ENCODE data around the gene CDC45.
"Not testable (repeated sequence)": the region's sequence is repeated elsewhere in the genome, so short reads cannot be mapped to it uniquely, and the experiment has no call there.

CDC45 gene

DNA sequence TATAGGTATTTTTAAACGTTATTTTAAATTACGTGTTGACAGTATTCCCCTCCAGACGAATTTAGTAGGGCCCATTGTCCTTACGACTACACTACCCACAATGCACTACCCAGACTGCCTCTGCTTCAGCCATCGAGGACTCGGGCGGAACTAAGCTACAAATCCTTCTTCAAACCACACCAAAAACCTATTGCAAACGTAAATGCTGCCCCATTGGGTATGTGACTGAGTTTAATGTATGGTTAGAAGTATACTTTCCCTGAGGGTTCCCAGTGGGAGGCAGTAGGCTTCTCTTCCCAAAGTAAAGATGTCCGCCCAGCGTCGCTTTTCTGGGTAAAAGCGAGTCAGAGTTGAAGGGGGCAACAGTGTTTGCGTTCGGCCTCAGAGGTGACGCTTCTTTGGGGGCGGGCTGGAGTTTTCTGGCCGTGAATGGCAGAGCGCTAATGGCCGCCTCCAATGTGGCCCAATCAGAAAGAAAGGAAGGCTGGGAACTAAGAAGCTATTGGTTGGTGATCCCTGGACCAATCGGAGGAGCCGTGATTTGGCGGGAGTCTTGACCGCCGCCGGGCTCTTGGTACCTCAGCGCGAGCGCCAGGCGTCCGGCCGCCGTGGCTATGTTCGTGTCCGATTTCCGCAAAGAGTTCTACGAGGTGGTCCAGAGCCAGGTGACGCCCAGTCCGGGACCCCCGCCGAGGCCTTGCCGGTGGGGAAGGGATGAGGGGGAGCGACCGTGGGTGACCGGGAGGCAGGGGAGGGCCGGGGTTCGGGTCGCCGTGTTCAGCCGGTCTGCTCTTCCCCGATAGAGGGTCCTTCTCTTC is at the start of gene CDC45:
Gene CDC45 (plus strand): TSS at position 566 of the 818 bp plus-strand sequence. CDS start 49 bp downstream, at position 615.
- DNase-seq: peak; percentile 98

GRCh38 chr22:19429950-19430889 is 49.5 kb upstream of the CDC45 start:
- no peak for DNase-seq

- peak; percentile 47 for DNase-seq
These were observed 48.7 kb upstream of the CDC45 start for GRCh38 chr22:19430890-19431541.

DNA sequence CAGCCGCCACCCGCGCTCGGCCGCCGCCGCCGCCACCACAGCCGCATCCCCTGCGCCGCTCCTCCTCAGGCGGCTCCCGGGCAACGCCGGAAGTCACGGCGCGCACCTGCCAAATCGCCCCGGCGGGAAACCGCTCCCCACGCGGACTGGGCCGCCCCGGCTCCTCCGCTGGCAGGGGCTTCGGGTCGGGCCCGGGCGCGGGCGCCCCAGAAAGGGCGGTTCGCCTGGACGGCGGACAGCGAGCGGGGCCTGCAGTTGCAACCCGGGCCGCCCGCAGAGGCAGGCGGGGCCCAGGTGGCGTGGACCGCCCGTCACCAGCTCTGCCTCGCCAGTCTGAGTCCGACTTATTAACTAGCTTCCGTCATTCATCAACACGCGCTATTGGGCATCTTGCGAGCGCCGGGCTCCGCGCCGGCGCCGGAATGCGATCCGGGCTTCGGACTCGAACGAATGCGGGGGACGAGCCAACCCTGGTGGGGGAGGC is 48.0 kb upstream of the CDC45 start, which contains the start of gene HIRA:
Gene HIRA (minus strand): TSS at position 85 of the 484 bp plus-strand sequence. CDS start 257 bp downstream, outside the sequence.
- peak; percentile 88 for DNase-seq

DNA sequence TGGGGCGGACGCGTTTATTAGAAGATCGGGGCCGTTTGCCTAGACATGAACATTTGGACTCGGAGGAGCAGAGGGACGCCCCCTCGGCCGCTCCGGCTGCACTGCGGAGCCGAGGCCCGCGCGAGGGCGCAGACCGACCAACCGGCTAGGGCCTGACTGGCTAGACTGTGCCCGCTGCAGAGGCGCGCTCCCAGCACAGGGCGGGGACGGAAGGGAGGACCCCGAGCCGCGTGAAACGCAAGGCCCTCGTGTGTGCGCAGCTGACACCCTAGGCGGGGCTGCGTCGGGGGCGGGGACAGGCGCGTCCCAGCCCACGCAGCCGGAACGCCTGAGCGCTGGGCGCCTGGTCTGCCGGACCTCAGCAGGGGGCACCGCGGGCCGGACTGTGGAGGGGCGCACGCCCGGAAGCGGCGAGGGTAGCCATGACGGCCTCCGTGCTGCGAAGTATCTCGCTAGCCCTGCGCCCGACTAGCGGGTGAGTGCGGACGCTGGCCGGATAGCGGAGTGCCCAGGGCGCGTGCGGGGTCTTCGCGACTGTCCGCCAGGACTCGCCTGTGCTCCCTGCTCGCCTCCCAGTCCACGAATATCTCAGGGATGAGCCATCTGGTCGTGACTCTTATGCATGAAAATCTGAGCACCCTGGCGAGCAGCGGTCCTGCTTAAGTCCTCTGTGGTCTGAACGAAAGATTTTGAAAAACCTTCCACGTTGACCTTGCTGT is 47.4 kb upstream of the CDC45 start, which contains the start of gene MRPL40:
Gene MRPL40 (plus strand): TSS at position 413 of the 719 bp plus-strand sequence. CDS start 10 bp downstream, at position 423.
- peak; percentile 96 for DNase-seq

GRCh38 chr22:19434401-19434800 is 45.3 kb upstream of the CDC45 start:
- DNase-seq: no peak

GRCh38 chr22:19434829-19435580 is 44.7 kb upstream of the CDC45 start:
- no peak for DNase-seq

GRCh38 chr22:19436444-19437161 is 43.1 kb upstream of the CDC45 start:
- DNase-seq: not testable (repeated sequence)

DNA sequence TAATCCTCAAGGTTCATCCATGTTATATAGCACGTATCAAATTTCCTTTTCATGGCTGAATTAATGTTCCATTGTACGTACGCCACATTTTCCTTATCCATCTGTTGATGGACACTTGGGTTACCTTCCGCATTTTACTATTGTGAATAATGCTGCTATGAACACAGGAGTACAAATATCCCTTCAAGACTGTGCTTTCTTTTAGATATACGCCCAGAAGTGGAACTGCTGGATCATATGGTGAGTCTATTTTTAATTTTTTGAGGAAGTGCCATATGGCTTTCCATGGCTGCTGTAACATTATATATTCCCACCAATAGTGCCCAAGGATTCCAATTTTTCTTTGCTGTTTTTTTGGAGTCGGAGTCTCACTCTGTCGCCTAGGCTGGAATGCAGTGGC is 41.4 kb upstream of the CDC45 start:
- DNase-seq: no peak

DNA sequence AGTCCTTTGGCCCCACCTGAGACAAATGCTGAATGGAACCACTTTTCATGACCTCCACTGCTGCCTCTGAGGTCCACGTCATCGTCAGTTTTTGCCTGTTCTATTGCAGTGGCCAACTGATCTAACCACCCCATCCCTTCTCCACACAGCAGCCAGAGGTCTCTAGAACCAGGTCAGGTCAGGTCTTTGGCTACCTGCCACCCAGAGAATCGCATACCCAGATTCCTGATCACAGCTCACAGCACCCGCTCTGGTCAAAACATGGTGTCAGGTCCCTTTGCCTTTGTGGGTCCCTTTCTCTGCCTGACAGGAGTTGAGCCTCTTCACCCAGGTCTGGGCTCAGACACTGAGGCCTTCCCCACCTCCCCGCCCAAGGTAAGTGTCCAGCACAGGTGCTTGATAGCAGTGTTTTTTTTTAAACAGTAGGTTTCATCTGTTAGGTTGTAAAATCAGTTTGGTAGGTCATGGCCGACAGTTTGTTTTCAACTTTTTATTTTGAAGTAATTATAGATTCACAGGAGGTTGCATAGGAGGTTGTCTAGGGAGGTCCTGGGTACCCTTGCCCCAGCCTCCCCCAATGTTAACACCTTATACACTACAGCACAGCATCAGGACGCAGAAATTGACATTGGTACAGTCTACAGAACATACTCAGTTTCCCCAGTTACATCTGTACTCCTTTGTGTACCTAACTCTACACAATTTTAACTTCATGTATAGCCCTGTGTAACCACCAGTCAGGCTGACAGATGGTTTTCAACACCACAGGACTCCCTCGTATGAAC is 39.1 kb upstream of the CDC45 start:
- DNase-seq: no peak

- DNase-seq: no peak
These were observed 37.6 kb upstream of the CDC45 start for GRCh38 chr22:19442166-19442565.

- DNase-seq: no peak
These were observed 36.0 kb upstream of the CDC45 start for GRCh38 chr22:19443544-19444211.

GRCh38 chr22:19445279-19445982 is 34.3 kb upstream of the CDC45 start:
- not testable (repeated sequence) for DNase-seq

- no peak for DNase-seq
These were observed 33.0 kb upstream of the CDC45 start for GRCh38 chr22:19446603-19447329.

- peak; percentile 93 for DNase-seq
These were observed 32.2 kb upstream of the CDC45 start, which contains the start of gene C22orf39 for GRCh38 chr22:19447330-19448075. Gene C22orf39, minus strand, starts transcription at chr22:19447711. Its CDS starts 23 bp downstream, at chr22:19447688.

DNA sequence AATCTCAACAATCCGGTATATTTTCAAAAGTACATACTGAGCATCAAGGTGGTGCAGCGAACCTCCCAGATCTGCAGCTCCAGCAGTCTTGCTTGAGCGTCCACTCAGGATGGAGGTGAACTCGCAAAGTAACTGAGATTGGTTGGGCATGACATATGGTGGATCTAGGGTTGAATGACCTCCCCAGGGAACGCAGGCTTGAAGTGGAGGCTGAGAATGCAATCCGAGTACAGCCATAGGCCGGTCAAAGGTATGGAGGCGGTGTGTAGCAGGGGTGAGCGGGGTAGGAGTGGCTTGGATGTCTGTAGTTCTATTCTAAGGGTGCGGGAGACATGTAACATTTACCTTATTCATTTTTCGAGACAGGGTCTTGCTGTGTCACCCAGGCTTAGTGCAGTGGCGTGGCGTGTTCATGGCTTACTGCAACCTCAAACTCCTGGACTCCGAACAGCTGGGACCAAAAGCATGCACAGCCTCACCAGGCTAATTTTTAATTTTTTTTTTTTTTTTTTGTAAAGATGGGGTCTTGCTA is 31.6 kb upstream of the CDC45 start:
- peak; percentile 62 for DNase-seq
